Transverse colon (tissue), 4 donors: ENCODE results near the gene SLC17A9. TPM values are rescaled to one million over a fixed set of nuclear protein-coding genes. Genes with fewer than 3 reads are reported as not detected.

Source experiments
- DNase-seq: peaks from one replicate; pipeline ENCODE4 v3.0.0-alpha.2; 2019
- H3K27ac ChIP-seq, 4 donors: fragments of 200-600 bp; sonication (generic); 2 replicates each; pipeline ENCODE4 v1.5.1; 2016 to 2018; ENCODE audit warnings: inconsistent platforms in 4 of 4
- H3K27me3 ChIP-seq: fragments of 200-600 bp; sonication (generic); 2 replicates; pipeline ENCODE4 v1.5.1; 2017; ENCODE audit warnings: inconsistent platforms
- H3K36me3 ChIP-seq, 4 donors: fragments of 200-600 bp; sonication (generic); 2 replicates each; pipeline ENCODE4 v1.5.1; 2017 to 2019; ENCODE audit warnings: inconsistent platforms in 4 of 4
- H3K4me1 ChIP-seq, 4 donors: fragments of 200-600 bp; sonication (generic); 2 replicates each; pipeline ENCODE4 v1.5.1; 2017 to 2020; ENCODE audit warnings: inconsistent platforms in 4 of 4
- H3K4me3 ChIP-seq, 4 donors: fragments of 200-600 bp; sonication (generic); 1 replicate in 1 of 4; 2 replicates in 3 of 4; pipeline versions ENCODE4 v1.5.1 to v1.6.1; 2017 to 2019; ENCODE audit warnings: inconsistent platforms in 4 of 4
- H3K9me3 ChIP-seq, 2 donors: fragments of 200-600 bp; sonication (generic); 2 replicates each; pipeline ENCODE4 v1.5.1; 2017 to 2019; ENCODE audit warnings: inconsistent platforms in 2 of 2
- EP300 ChIP-seq: sonication (generic); formaldehyde crosslinking; IDR thresholded peaks from one replicate; pipeline ENCODE4 v1.6.1; 2017; ENCODE audit warnings: antibody characterized with exemption, low read depth
- POLR2A ChIP-seq: fragments of 450-650 bp; IDR thresholded peaks from one replicate; pipeline ENCODE4 v1.6.1; 2016; ENCODE audit warnings: antibody characterized with exemption, mild to moderate bottlenecking, moderate library complexity
- POLR2AphosphoS5 ChIP-seq, 3 donors: sonication (generic); formaldehyde crosslinking; IDR thresholded peaks; one replicate each; pipeline ENCODE4 v1.6.1; 2016; ENCODE audit warnings: antibody characterized with exemption in 3 of 3
- WGBS, 2 donors: methylation state at CpG; one replicate each; pipeline ENCODE4 v1.1.5; 2018; ENCODE audit warnings: low coverage in 1 of 2; 5-methylcytosine and 5-hydroxymethylcytosine counted together
- in situ Hi-C, 4 donors: fragments of 200-750 bp; cut with MboI; loops; one replicate each; pipeline versions ENCODE4 v1.15.0 to v1.15.1; 2017; ENCODE audit warnings: low sequenced_read_pairs in 3 of 4, low pct_ligation_motif_present in 1 of 4, low pct_unique_long_range_greater_than_20kb in 1 of 4
- intact Hi-C: fragments of 100-400 bp; cut with DNase I; formaldehyde crosslinking; loops from one replicate; pipeline ENCODE4 v1.15.1; 2023; ENCODE audit warnings: low total_unique reads
- total RNA-seq, 4 donors: library from RNA; depleted of rRNA; stranded (reverse); fragments of >200 nt; gene quantifications; one replicate each; pipeline ENCODE4 v1.1.0, GENCODE V29; 2016
- TF ChIP-seq, protein P1 (sequence below), 5 experiments: fragments of 200-600 bp in 3 of 5; fragments of 450-650 bp in 2 of 5; sonication (generic) in 3 of 5; IDR thresholded peaks; 1 replicate in 2 of 5; 2 replicates in 3 of 5; pipeline ENCODE4 v1.5.1; 2016 to 2017; ENCODE audit warnings: antibody characterized with exemption in 5 of 5, inconsistent platforms in 3 of 5, mild to moderate bottlenecking in 2 of 5, moderate library complexity in 1 of 5

Gene SLC17A9
- total RNA-seq, 4 donors from 2014 or later = 2.8 to 32.9 (median 4.6) TPM

DNA sequence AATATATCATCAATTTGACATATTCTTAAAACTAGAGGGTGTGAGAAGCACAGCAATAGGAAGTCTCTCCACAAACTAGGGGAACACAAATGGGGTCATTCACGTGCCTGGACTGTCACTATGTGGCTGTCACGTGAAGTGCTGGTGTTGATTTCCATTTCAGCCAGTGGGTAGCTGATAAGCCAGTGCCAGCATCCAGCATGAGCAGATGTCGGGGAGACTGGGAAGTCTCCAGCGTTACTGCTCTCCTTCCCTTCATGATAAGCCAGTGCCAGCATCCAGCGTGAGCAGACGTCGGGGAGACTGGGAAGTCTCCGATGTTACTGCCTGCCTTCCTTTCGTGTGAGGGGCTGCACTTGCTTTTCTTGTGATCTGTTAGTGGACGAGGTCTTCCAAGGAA is 5.6 kb upstream of the SLC17A9 start:
- 80% methylated on average over 4 to 10 of the region's 10 CpGs for WGBS, 2 donors
- Histone ChIP-seq H3K4me3 (no peak overlapping the region), H3K27ac (no peak overlapping the region), H3K27me3 (no peaks in the 10 kb centered on the region), H3K9me3 (no peaks in the 10 kb centered on the region), H3K36me3 (peaks cover 0 to 43% (median 21%) of the 10 kb centered on the region in 4 donors), H3K4me1 (peaks cover 0 to 3% (median 3%) of the 10 kb centered on the region in 4 donors)
- no peak for DNase-seq
- in situ Hi-C loops = no loop called here
- intact Hi-C loops = no loop called here
- TF ChIP-seq POLR2AphosphoS5 (IDR thresholded peaks at IDR 0.05) (no peak), EP300 (no peak), POLR2A (no peak)
- TF ChIP-seq, protein P1, sequence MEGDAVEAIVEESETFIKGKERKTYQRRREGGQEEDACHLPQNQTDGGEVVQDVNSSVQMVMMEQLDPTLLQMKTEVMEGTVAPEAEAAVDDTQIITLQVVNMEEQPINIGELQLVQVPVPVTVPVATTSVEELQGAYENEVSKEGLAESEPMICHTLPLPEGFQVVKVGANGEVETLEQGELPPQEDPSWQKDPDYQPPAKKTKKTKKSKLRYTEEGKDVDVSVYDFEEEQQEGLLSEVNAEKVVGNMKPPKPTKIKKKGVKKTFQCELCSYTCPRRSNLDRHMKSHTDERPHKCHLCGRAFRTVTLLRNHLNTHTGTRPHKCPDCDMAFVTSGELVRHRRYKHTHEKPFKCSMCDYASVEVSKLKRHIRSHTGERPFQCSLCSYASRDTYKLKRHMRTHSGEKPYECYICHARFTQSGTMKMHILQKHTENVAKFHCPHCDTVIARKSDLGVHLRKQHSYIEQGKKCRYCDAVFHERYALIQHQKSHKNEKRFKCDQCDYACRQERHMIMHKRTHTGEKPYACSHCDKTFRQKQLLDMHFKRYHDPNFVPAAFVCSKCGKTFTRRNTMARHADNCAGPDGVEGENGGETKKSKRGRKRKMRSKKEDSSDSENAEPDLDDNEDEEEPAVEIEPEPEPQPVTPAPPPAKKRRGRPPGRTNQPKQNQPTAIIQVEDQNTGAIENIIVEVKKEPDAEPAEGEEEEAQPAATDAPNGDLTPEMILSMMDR (IDR thresholded peaks at IDR 0.05) = no peak

DNA sequence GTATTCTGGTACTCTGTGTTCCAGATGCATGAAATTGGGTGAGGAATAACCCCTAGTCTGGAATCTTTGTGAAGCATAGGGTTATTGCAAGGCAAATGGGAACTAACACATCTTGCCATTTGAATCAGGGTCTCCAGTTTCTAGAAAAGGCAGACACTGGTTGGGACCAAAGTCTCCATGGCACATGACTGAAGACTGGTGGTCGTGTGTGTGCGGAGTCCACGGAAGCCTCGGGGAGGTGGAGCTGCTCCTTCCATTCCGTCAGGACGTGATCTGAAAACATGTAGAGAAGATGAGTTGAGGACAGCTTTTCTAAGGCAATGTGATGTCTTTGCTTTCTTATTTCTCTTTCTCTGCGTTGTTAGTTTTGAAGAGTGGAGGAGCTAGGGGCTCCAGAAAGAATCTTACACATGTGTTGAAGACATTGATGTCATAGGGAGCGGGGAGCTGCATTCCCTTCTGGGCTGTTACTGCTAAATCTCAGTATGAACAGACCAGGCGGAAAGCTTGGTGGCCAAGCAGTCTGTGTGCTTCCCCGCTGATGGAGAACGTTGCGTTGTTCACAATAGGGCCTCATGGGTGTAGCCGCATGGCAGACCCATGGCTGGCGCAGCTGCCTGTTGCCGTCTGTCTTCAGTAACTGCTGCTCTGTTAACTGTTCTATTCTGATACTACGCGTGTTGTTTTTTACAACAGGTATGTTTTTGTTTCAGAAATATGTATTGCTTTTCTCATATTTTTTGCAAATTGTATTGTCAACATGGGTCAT is 4.8 kb upstream of the SLC17A9 start:
- Histone ChIP-seq H3K4me1 (peaks cover 8 to 11% (median 11%) of the 10 kb centered on the region in 4 donors), H3K4me3 (no peak overlapping the region), H3K9me3 (no peaks in the 10 kb centered on the region), H3K27ac (no peak overlapping the region), H3K27me3 (no peaks in the 10 kb centered on the region), H3K36me3 (peaks cover 0 to 39% (median 20%) of the 10 kb centered on the region in 4 donors)
- TF ChIP-seq EP300 (no peak), POLR2AphosphoS5 (IDR thresholded peaks at IDR 0.05) (no peak), POLR2A (no peak)
- TF ChIP-seq, protein P1 (IDR thresholded peaks at IDR 0.05) = no peak
- 87 to 96% methylated on average over 12 to 17 of the region's 17 CpGs for WGBS, 2 donors
- no peak for DNase-seq
- intact Hi-C loops = no loop called here
- in situ Hi-C loops = no loop called here

DNA sequence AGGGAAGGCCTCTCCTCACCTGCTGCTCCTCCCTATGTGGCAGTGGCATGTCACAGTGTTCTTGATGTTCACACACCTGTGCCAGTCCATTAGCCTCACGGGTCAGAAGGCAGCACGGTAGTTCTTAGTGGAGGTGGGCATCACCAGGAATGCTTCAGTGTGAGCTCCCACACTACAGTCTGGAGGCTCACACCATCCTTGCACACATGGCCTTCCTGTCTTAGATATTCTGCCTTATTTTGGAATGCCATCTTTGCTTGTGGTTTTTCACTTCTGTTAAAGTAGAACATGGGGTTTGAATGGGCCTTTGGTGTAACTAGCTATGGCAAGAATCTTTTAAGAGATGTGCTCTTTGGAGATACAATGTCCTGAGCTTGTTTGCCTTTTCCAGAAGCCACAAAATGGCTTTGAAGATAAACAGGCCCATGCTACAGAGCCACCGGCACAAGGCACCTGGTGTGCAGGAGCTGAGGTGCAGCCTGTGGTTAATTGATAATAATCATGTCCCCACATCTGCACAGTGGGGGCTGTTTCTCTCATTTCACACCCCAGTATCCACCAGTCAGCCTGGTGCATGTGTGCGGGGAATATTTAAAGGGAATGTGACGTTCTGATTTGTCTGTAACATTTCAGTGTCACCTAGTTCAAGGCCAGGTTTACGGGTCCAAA is 3.2 kb upstream of the SLC17A9 start:
- peaks cover 18 to 26% (median 25%) of the 10 kb centered on the region in 4 donors for H3K4me1 ChIP-seq
- 93 to 98% methylated on average over 3 to 6 of the region's 6 CpGs for WGBS, 2 donors
- intact Hi-C loops = no loop called here
- no peak overlapping the region for H3K4me3 ChIP-seq
- DNase-seq = no peak
- no peaks in the 10 kb centered on the region for H3K9me3 ChIP-seq
- peaks cover 0 to 23% (median 13%) of the 10 kb centered on the region in 4 donors for H3K36me3 ChIP-seq
- no peaks in the 10 kb centered on the region for H3K27me3 ChIP-seq
- no peak overlapping the region for H3K27ac ChIP-seq
- in situ Hi-C loops = no loop called here
- no peak for TF ChIP-seq POLR2AphosphoS5 (IDR thresholded peaks at IDR 0.05)
- no peak for TF ChIP-seq POLR2A
- TF ChIP-seq, protein P1 (IDR thresholded peaks at IDR 0.05) = no peak
- TF ChIP-seq EP300 = no peak

DNA sequence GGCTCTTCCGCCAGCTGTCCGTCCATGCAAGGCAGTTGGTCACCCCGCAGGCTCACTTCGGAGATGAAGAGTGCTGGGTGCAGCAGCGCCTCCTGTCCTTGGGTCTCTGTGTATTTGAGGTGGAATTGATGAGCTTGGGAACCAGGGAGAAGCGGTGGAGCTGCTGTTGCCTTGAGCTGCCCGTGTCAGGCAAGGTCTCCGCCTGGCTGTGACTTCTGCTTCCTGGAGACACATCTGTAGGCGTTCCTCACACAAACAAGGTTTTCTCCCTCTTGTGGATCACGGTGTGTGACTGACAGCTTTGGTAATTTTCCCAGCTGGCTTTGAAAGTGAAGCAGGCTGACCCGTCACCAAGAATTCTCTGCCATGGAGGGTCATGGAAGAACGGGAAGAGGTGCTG is 2.5 kb upstream of the SLC17A9 start:
- no peak for TF ChIP-seq POLR2AphosphoS5 (IDR thresholded peaks at IDR 0.05)
- no peak for TF ChIP-seq POLR2A
- TF ChIP-seq EP300 = no peak
- TF ChIP-seq, protein P1 (IDR thresholded peaks at IDR 0.05) = no peak
- intact Hi-C loops (no loop called here), in situ Hi-C loops (no loop called here)
- peaks cover 22 to 33% (median 32%) of the 10 kb centered on the region in 4 donors for H3K4me1 ChIP-seq
- no peak overlapping the region for H3K4me3 ChIP-seq
- WGBS, 2 donors = 93% methylated on average over 12 of the region's 12 CpGs; no CpG with 5 or more reads in 1 of the 2 donors
- H3K27ac ChIP-seq = no peak overlapping the region
- H3K9me3 ChIP-seq = no peaks in the 10 kb centered on the region
- DNase-seq = no peak
- H3K27me3 ChIP-seq = no peaks in the 10 kb centered on the region
- H3K36me3 ChIP-seq = peaks cover 0 to 17% (median 9%) of the 10 kb centered on the region in 4 donors
